ENCODE measurements around the gene PEX11G. TPM values are rescaled to one million over a fixed set of nuclear protein-coding genes. Genes with fewer than 3 reads are reported as not detected.

Gene PEX11G
- total and polyA plus RNA-seq, 2 experiments from 2014 or later: 4.0 to 6.2 TPM

- TF ChIP-seq EZH2 (IDR thresholded peaks at IDR 0.05; ENCODE audit: insufficient read depth, poor library complexity, severe bottlenecking): no peak
- TF ChIP-seq EZH2phosphoT487 (IDR thresholded peaks at IDR 0.05; ENCODE audit: insufficient read depth, low read depth): no peak
- in situ Hi-C loops (cut with MboI): no loop called here
- no peak for DNase-seq
- no peaks in the 10 kb centered on the region for H3F3A ChIP-seq (ENCODE audit: insufficient read depth)
- H3K4me3 ChIP-seq: no peak overlapping the region
- no peaks in the 10 kb centered on the region for H3K36me3 ChIP-seq (ENCODE audit: low read depth)
- 89% methylated on average over 20 of the region's 20 CpGs for WGBS, 2 experiments (ENCODE audit: low coverage in 1 of 2, low lambda C conversion rate in 2 of 2, missing lambda C conversion rate in 2 of 2)
- H3K4me1 ChIP-seq (ENCODE audit: insufficient read depth): no peaks in the 10 kb centered on the region
- no peak overlapping the region for H3K4me2 ChIP-seq (ENCODE audit: unreplicated experiment)
- no peak overlapping the region for H2AFZ ChIP-seq
- H3K27ac ChIP-seq: no peak overlapping the region
- H3K9me2 ChIP-seq (ENCODE audit: insufficient read depth): no peaks in the 10 kb centered on the region
- H3K9ac ChIP-seq: no peak overlapping the region
- H4K20me1 ChIP-seq (ENCODE audit: insufficient read depth): no peaks in the 10 kb centered on the region
- no peaks in the 10 kb centered on the region for H3K9me3 ChIP-seq (ENCODE audit: low read depth)
- no peaks in the 10 kb centered on the region for H3K27me3 ChIP-seq (replicated peaks; ENCODE audit: insufficient read depth)
- H3K79me2 ChIP-seq (ENCODE audit: insufficient read depth): no peaks in the 10 kb centered on the region; the same call in 1 of the 2 replicates
Observed at GRCh38 chr19:7428651-7429113, 60.2 kb downstream of the PEX11G start.

- in situ Hi-C loops (cut with MboI): no loop called here
- no peaks in the 10 kb centered on the region for H3K9me3 ChIP-seq (ENCODE audit: low read depth)
- TF ChIP-seq EZH2 (IDR thresholded peaks at IDR 0.05; ENCODE audit: insufficient read depth, poor library complexity, severe bottlenecking): no peak
- no peak for TF ChIP-seq EZH2phosphoT487 (IDR thresholded peaks at IDR 0.05; ENCODE audit: insufficient read depth, low read depth)
- no peak overlapping the region for H3K4me3 ChIP-seq
- H3K79me2 ChIP-seq (ENCODE audit: insufficient read depth): no peaks in the 10 kb centered on the region; the same call in 1 of the 2 replicates
- no peak overlapping the region for H3K4me2 ChIP-seq (ENCODE audit: unreplicated experiment)
- no peaks in the 10 kb centered on the region for H3K4me1 ChIP-seq (ENCODE audit: insufficient read depth)
- no peaks in the 10 kb centered on the region for H3K9me2 ChIP-seq (ENCODE audit: insufficient read depth)
- no peaks in the 10 kb centered on the region for H4K20me1 ChIP-seq (ENCODE audit: insufficient read depth)
- no peak overlapping the region for H3K27ac ChIP-seq
- H3K9ac ChIP-seq: no peak overlapping the region
- WGBS, 2 experiments (ENCODE audit: low coverage in 1 of 2, low lambda C conversion rate in 2 of 2, missing lambda C conversion rate in 2 of 2): 97 to 99% methylated on average over 5 of the region's 5 CpGs
- no peak for DNase-seq
- H3F3A ChIP-seq (ENCODE audit: insufficient read depth): no peaks in the 10 kb centered on the region
- H2AFZ ChIP-seq: no peak overlapping the region
- H3K27me3 ChIP-seq (replicated peaks; ENCODE audit: insufficient read depth): no peaks in the 10 kb centered on the region
- no peaks in the 10 kb centered on the region for H3K36me3 ChIP-seq (ENCODE audit: low read depth)
Observed at GRCh38 chr19:7427944-7428343, 60.9 kb downstream of the PEX11G start.

- Histone ChIP-seq H3K9me3 (ENCODE audit: low read depth) (no peaks in the 10 kb centered on the region), H3K4me3 (no peak overlapping the region), H3K36me3 (ENCODE audit: low read depth) (no peaks in the 10 kb centered on the region), H3F3A (ENCODE audit: insufficient read depth) (no peaks in the 10 kb centered on the region), H3K4me2 (ENCODE audit: unreplicated experiment) (no peak overlapping the region), H3K4me1 (ENCODE audit: insufficient read depth) (no peaks in the 10 kb centered on the region), H2AFZ (no peak overlapping the region), H3K9ac (no peak overlapping the region), H3K79me2 (ENCODE audit: insufficient read depth) (no peaks in the 10 kb centered on the region; the same call in 1 of the 2 replicates), H4K20me1 (ENCODE audit: insufficient read depth) (no peaks in the 10 kb centered on the region), H3K9me2 (ENCODE audit: insufficient read depth) (no peaks in the 10 kb centered on the region), H3K27ac (no peak overlapping the region), H3K27me3 (replicated peaks; ENCODE audit: insufficient read depth) (no peaks in the 10 kb centered on the region)
- in situ Hi-C loops (cut with MboI): no loop called here
- DNase-seq: no peak
- 91 to 96% methylated on average over 9 of the region's 9 CpGs for WGBS, 2 experiments (ENCODE audit: low coverage in 1 of 2, low lambda C conversion rate in 2 of 2, missing lambda C conversion rate in 2 of 2)
- TF ChIP-seq EZH2phosphoT487 (IDR thresholded peaks at IDR 0.05; ENCODE audit: insufficient read depth, low read depth): no peak
- no peak for TF ChIP-seq EZH2 (IDR thresholded peaks at IDR 0.05; ENCODE audit: insufficient read depth, poor library complexity, severe bottlenecking)
Observed at GRCh38 chr19:7426986-7427385, 61.8 kb downstream of the PEX11G start.

Other genes starting within 250 kb of the PEX11G start
- gene INSR, start 194.6 kb downstream of the PEX11G start, total RNA-seq (2014; rRNA removed; shearing (Covaris generic)): 11.7 and 13.0 TPM in 2 replicates
- 5.8 and 6.2 TPM in 2 replicates for gene INSR, start 194.6 kb downstream of the PEX11G start, polyA plus RNA-seq (2016; fragmentation: Nextera tagmentation; extraction: Ambion mirVana)
- 23.3 and 33.8 TPM in 2 replicates for gene ARHGEF18, start 140.1 kb downstream of the PEX11G start, total RNA-seq (2014; rRNA removed; shearing (Covaris generic))
- gene ARHGEF18, start 140.1 kb downstream of the PEX11G start, polyA plus RNA-seq (2016; fragmentation: Nextera tagmentation; extraction: Ambion mirVana): 9.5 and 10.6 TPM in 2 replicates
- gene ZNF358, start 27.1 kb upstream of the PEX11G start, total RNA-seq (2014; rRNA removed; shearing (Covaris generic)): 51.1 and 56.3 TPM in 2 replicates
- 11.4 and 12.0 TPM in 2 replicates for gene ZNF358, start 27.1 kb upstream of the PEX11G start, polyA plus RNA-seq (2016; fragmentation: Nextera tagmentation; extraction: Ambion mirVana)
- gene MCOLN1, start 33.6 kb upstream of the PEX11G start, total RNA-seq (2014; rRNA removed; shearing (Covaris generic)): 4.9 and 5.9 TPM in 2 replicates
- gene MCOLN1, start 33.6 kb upstream of the PEX11G start, polyA plus RNA-seq (2016; fragmentation: Nextera tagmentation; extraction: Ambion mirVana): 28.6 TPM in 2 replicates
- gene PNPLA6, start 46.7 kb upstream of the PEX11G start, total RNA-seq (2014; rRNA removed; shearing (Covaris generic)): 86.6 and 116 TPM in 2 replicates
- 65.0 and 67.2 TPM in 2 replicates for gene PNPLA6, start 46.7 kb upstream of the PEX11G start, polyA plus RNA-seq (2016; fragmentation: Nextera tagmentation; extraction: Ambion mirVana)
- not detected in 2 replicates for gene CAMSAP3, start 106.8 kb upstream of the PEX11G start, total RNA-seq (2014; rRNA removed; shearing (Covaris generic))
- not detected in 2 replicates for gene CAMSAP3, start 106.8 kb upstream of the PEX11G start, polyA plus RNA-seq (2016; fragmentation: Nextera tagmentation; extraction: Ambion mirVana)
- 30.7 and 33.0 TPM in 2 replicates for gene XAB2, start 140.5 kb upstream of the PEX11G start, total RNA-seq (2014; rRNA removed; shearing (Covaris generic))
- 12.2 and 12.5 TPM in 2 replicates for gene XAB2, start 140.5 kb upstream of the PEX11G start, polyA plus RNA-seq (2016; fragmentation: Nextera tagmentation; extraction: Ambion mirVana)
- 7.6 and 13.5 TPM in 2 replicates for gene PET100, start 140.8 kb upstream of the PEX11G start, total RNA-seq (2014; rRNA removed; shearing (Covaris generic))
- 189 and 199 TPM in 2 replicates for gene PET100, start 140.8 kb upstream of the PEX11G start, polyA plus RNA-seq (2016; fragmentation: Nextera tagmentation; extraction: Ambion mirVana)
- not detected in 2 replicates for gene PCP2, start 144.7 kb upstream of the PEX11G start, total RNA-seq (2014; rRNA removed; shearing (Covaris generic))
- gene PCP2, start 144.7 kb upstream of the PEX11G start, polyA plus RNA-seq (2016; fragmentation: Nextera tagmentation; extraction: Ambion mirVana): not detected in 2 replicates
- gene STXBP2, start 148.1 kb upstream of the PEX11G start, total RNA-seq (2014; rRNA removed; shearing (Covaris generic)): 1.8 TPM in 1 of 2 replicates, not detected in the other
- gene STXBP2, start 148.1 kb upstream of the PEX11G start, polyA plus RNA-seq (2016; fragmentation: Nextera tagmentation; extraction: Ambion mirVana): 1.4 and 2.0 TPM in 2 replicates
- not detected in 2 replicates for gene RETN, start 180.0 kb upstream of the PEX11G start, total RNA-seq (2014; rRNA removed; shearing (Covaris generic))
- gene RETN, start 180.0 kb upstream of the PEX11G start, polyA plus RNA-seq (2016; fragmentation: Nextera tagmentation; extraction: Ambion mirVana): not detected in 2 replicates
- not detected in 2 replicates for gene MCEMP1, start 188.1 kb upstream of the PEX11G start, total RNA-seq (2014; rRNA removed; shearing (Covaris generic))
- gene MCEMP1, start 188.1 kb upstream of the PEX11G start, polyA plus RNA-seq (2016; fragmentation: Nextera tagmentation; extraction: Ambion mirVana): not detected in 2 replicates
- gene TRAPPC5, start 191.8 kb upstream of the PEX11G start, total RNA-seq (2014; rRNA removed; shearing (Covaris generic)): 68.1 and 134 TPM in 2 replicates
- gene TRAPPC5, start 191.8 kb upstream of the PEX11G start, polyA plus RNA-seq (2016; fragmentation: Nextera tagmentation; extraction: Ambion mirVana): 203 and 207 TPM in 2 replicates
- gene FCER2, start 213.1 kb upstream of the PEX11G start, total RNA-seq (2014; rRNA removed; shearing (Covaris generic)): not detected in 2 replicates
- gene FCER2, start 213.1 kb upstream of the PEX11G start, polyA plus RNA-seq (2016; fragmentation: Nextera tagmentation; extraction: Ambion mirVana): 0.33 TPM in 1 of 2 replicates, not detected in the other
- gene CLEC4G, start 243.1 kb upstream of the PEX11G start, total RNA-seq (2014; rRNA removed; shearing (Covaris generic)): not detected in 2 replicates
- not detected in 2 replicates for gene CLEC4G, start 243.1 kb upstream of the PEX11G start, polyA plus RNA-seq (2016; fragmentation: Nextera tagmentation; extraction: Ambion mirVana)